Spleen (tissue), 7 donors: ENCODE results near the gene COL23A1.

Experiments used
- CTCF ChIP-seq, 11 experiments: fragments of 200-600 bp in 7 of 11; fragments of 450-650 bp in 4 of 11; sonication (generic) in 4 of 11; IDR thresholded peaks in 8 of 11; conservative IDR thresholded peaks in 3 of 11; 1 replicate in 7 of 11; 2 replicates in 4 of 11; pipeline versions ENCODE4 v1.4.0 to v1.8.0; 2016 to 2021; ENCODE audit warnings: antibody characterized with exemption in 11 of 11, inconsistent platforms in 4 of 11, mild to moderate bottlenecking in 1 of 11
- POLR2A ChIP-seq, 3 donors: fragments of 450-650 bp; IDR thresholded peaks; one replicate each; pipeline ENCODE4 v1.5.1; 2017; ENCODE audit warnings: antibody characterized with exemption in 3 of 3, mild to moderate bottlenecking in 1 of 3
- POLR2AphosphoS5 ChIP-seq, 3 donors: sonication (generic); formaldehyde crosslinking; IDR thresholded peaks; one replicate each; pipeline ENCODE4 v1.5.1; 2017; ENCODE audit warnings: antibody characterized with exemption in 3 of 3
- donor health status: DM: no; HTN: no; CAD: no; lungs with moderate emphysema.
- donor health status: DM: no; HTN: no; CAD: no.
- donor health status: DM: no; HTN: no; CAD: no.

- no peak for TF ChIP-seq CTCF (IDR thresholded peaks at IDR 0.05 in 8 of 11, conservative IDR thresholded peaks at IDR 0.05 in 3 of 11)
- TF ChIP-seq POLR2AphosphoS5 (IDR thresholded peaks at IDR 0.05), result peak in 2 of 3 donors; percentile 28 to 34
- TF ChIP-seq POLR2A (IDR thresholded peaks at IDR 0.05), result no peak
Observed at GRCh38 chr5:178201927-178202235, 388.3 kb downstream of the COL23A1 start.
